Mammary epithelial cell (primary cell): ENCODE data around the gene RHOXF2.

Experiments
- EZH2 ChIP-seq: IDR thresholded peaks from 2 replicates; pipeline ENCODE4 v1.6.1; 2012; ENCODE audit warnings: low read length, inconsistent platforms, borderline replicate concordance
- TF ChIP-seq, protein P1 (sequence below), 2 donors: IDR thresholded peaks in 1 of 2; conservative IDR thresholded peaks in 1 of 2; 2 replicates each; pipeline ENCODE4 v1.5.1; 2011 to 2012; ENCODE audit warnings: inconsistent platforms in 2 of 2, low read length in 2 of 2, mild to moderate bottlenecking in 2 of 2, control low read depth in 1 of 2, low read depth in 1 of 2; ENCODE audit not compliant: insufficient read depth in 1 of 2; ENCODE audit errors: extremely low read depth in 1 of 2

DNA sequence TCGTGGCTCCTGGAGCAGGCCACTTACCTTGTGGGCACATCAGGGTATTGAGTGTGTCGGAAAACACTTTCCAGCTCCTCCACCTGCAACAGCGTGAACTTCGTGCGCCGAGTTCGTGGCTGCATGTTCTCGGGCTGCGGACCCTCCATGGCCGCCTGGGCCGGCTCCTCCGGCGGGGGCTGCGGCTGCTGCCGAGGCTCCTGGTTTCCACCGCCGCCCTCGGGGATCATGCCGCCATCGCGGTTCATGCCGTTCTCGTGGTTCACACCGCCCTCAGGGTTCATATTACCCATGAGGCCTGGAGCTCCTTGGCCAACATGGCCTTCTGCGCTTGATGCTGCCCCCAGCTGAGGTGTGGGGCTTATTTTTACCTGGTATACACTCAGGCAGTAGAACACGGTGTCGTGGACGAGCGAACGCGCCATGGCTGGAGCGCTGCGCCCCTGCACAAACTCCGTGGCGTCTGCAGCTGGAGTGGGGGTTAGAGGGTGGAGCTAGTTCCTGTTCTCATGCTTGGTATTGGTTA is 42.9 kb upstream of the RHOXF2 start, which contains the start of gene RHOXF1:
- TF ChIP-seq, protein P1, sequence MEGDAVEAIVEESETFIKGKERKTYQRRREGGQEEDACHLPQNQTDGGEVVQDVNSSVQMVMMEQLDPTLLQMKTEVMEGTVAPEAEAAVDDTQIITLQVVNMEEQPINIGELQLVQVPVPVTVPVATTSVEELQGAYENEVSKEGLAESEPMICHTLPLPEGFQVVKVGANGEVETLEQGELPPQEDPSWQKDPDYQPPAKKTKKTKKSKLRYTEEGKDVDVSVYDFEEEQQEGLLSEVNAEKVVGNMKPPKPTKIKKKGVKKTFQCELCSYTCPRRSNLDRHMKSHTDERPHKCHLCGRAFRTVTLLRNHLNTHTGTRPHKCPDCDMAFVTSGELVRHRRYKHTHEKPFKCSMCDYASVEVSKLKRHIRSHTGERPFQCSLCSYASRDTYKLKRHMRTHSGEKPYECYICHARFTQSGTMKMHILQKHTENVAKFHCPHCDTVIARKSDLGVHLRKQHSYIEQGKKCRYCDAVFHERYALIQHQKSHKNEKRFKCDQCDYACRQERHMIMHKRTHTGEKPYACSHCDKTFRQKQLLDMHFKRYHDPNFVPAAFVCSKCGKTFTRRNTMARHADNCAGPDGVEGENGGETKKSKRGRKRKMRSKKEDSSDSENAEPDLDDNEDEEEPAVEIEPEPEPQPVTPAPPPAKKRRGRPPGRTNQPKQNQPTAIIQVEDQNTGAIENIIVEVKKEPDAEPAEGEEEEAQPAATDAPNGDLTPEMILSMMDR (conservative IDR thresholded peaks at IDR 0.05 in 1 of 2, IDR thresholded peaks at IDR 0.05 in 1 of 2; ENCODE audit: extremely low read depth in 1 of 2, insufficient read depth in 1 of 2, low read depth in 1 of 2, low read length in 2 of 2): no peak
- TF ChIP-seq EZH2: no peak
